ENCODE data around the gene LRMDA. TPM values are rescaled to one million over a fixed set of nuclear protein-coding genes. Genes with fewer than 3 reads are reported as not detected.

The LRMDA gene
- total RNA-seq, 1 experiment from 2014 or later, result not detected

GRCh38 chr10:75773231-75773780 is 341.9 kb downstream of the LRMDA start:
- DNase-seq (ENCODE audit: low spot score), result no peak

- no peak for DNase-seq (ENCODE audit: low spot score)
Measured at GRCh38 chr10:75773813-75774782, 342.7 kb downstream of the LRMDA start.

GRCh38 chr10:75774783-75775490 is 343.5 kb downstream of the LRMDA start:
- no peak for DNase-seq (ENCODE audit: low spot score)

GRCh38 chr10:75776738-75777504 is 345.5 kb downstream of the LRMDA start:
- DNase-seq (ENCODE audit: low spot score), result no peak

GRCh38 chr10:75778665-75779064 is 347.2 kb downstream of the LRMDA start:
- no peak for DNase-seq (ENCODE audit: low spot score)

GRCh38 chr10:75779276-75779675 is 347.9 kb downstream of the LRMDA start:
- DNase-seq (ENCODE audit: low spot score), result no peak

- DNase-seq (ENCODE audit: low spot score), result no peak
Measured at GRCh38 chr10:75782463-75783248, 351.2 kb downstream of the LRMDA start.

GRCh38 chr10:75788394-75789205 is 357.2 kb downstream of the LRMDA start:
- DNase-seq (ENCODE audit: low spot score), result peak; percentile 7

- no peak for DNase-seq (ENCODE audit: low spot score)
Measured at GRCh38 chr10:75793848-75794247, 362.4 kb downstream of the LRMDA start.

- no peak for DNase-seq (ENCODE audit: low spot score)
Measured at GRCh38 chr10:75801121-75801520, 369.7 kb downstream of the LRMDA start.

GRCh38 chr10:75801661-75802060 is 370.2 kb downstream of the LRMDA start:
- DNase-seq (ENCODE audit: low spot score), result no peak

- no peak for DNase-seq (ENCODE audit: low spot score)
Measured at GRCh38 chr10:75803121-75803520, 371.7 kb downstream of the LRMDA start.

- no peak for DNase-seq (ENCODE audit: low spot score)
Measured at GRCh38 chr10:75803816-75804552, 372.6 kb downstream of the LRMDA start.

GRCh38 chr10:75806186-75806585 is 374.8 kb downstream of the LRMDA start:
- DNase-seq (ENCODE audit: low spot score), result no peak

- no peak for DNase-seq (ENCODE audit: low spot score)
Measured at GRCh38 chr10:75807456-75807855, 376.0 kb downstream of the LRMDA start.

- DNase-seq (ENCODE audit: low spot score), result no peak
Measured at GRCh38 chr10:75809003-75809402, 377.6 kb downstream of the LRMDA start.

GRCh38 chr10:75814014-75814413 is 382.6 kb downstream of the LRMDA start:
- DNase-seq (ENCODE audit: low spot score), result no peak

GRCh38 chr10:75815066-75815465 is 383.6 kb downstream of the LRMDA start:
- no peak for DNase-seq (ENCODE audit: low spot score)

GRCh38 chr10:75817198-75817597 is 385.8 kb downstream of the LRMDA start:
- no peak for DNase-seq (ENCODE audit: low spot score)

Measured in HT-29 (cell line).